Stimulated activated CD8-positive, alpha-beta memory T cell treated with anti-CD3 and anti-CD28 coated beads, Interleukin-2, amount 100 ng/mL, for 1 hour (primary cell): ENCODE measurements around the gene NFAT5.

Experiments used
- DNase-seq, 2 donors: peaks; one replicate each; pipeline ENCODE4 v3.0.0-alpha.2; 2020; ENCODE audit warnings: low read depth in 2 of 2

NFAT5 gene

GRCh38 chr16:69644790-69645189 is 79.0 kb downstream of the NFAT5 start:
- no peak for DNase-seq

DNA sequence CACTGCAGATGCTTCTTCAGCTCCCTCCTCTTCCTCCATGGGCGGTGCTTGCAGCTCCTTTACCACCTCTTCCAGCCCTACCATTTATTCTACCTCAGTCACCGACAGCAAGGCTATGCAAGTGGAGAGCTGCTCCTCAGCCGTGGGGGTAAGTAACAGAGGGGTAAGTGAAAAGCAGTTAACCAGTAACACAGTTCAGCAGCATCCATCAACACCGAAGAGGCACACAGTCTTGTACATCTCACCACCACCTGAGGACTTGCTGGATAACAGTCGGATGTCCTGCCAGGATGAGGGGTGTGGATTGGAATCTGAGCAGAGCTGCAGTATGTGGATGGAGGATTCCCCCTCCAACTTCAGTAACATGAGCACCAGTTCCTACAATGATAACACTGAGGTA is 81.3 kb downstream of the NFAT5 start:
- no peak for DNase-seq

DNA sequence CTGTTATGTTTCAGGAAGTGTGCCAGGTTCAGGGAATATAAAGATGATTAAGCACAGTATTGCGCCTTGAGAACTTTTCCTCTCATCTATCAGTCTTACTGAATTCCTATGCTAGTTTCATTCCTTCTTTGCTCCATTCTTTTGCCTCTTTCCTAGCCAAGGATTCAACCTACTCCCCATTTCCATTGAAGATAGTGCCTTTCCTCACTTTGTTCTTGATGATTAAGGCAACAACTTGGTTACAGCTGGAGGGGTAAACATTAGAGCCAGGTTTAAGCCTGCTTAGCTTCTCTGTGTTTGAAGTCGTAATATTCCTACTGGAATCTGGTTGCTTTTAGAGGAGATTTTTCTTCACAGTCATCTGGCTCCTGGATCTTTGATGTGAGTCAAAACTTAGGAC is 85.5 kb downstream of the NFAT5 start:
- no peak for DNase-seq

GRCh38 chr16:69654280-69654931 is 88.6 kb downstream of the NFAT5 start:
- DNase-seq: no peak

DNA sequence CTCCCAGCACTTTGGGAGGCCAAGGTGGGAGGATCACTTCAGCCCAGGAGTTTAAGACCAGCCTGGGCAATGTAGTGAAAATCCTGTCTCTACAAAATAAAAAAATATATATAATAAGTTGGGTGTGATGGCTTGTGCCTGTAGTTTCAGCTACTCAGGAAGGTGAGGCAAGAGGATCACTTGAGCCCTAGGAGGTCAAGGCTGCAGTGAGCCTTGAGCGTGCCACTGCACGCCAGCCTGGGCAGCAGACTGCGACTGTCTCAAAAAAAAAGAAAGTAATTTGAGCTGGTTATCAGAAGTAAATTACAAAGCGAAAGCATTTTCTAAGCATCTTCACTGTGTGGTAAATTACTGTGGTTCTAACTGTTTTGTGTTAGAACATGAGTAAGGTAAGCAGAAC is 94.4 kb downstream of the NFAT5 start:
- no peak for DNase-seq

GRCh38 chr16:69662901-69663300 is 97.1 kb downstream of the NFAT5 start:
- no peak for DNase-seq

GRCh38 chr16:69663846-69664245 is 98.1 kb downstream of the NFAT5 start:
- no peak for DNase-seq

DNA sequence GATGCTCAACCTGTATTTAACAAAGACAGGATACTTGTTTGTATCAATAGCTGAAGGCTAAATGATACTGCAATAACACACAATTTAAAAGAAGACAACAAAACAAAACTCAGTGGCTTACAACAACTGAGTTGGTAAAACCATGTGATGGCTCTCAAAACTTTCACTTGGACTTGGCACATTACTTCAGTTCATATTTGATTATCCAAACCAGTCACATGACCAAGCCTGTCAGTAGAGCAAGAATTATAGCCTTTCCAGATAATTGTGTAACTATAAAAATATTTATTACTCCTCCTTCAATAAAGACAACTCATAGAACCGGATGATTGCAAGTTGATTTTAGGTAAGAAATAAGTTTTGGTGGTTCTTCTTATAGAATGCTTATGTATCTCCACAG is 103.8 kb downstream of the NFAT5 start:
- no peak for DNase-seq

DNA sequence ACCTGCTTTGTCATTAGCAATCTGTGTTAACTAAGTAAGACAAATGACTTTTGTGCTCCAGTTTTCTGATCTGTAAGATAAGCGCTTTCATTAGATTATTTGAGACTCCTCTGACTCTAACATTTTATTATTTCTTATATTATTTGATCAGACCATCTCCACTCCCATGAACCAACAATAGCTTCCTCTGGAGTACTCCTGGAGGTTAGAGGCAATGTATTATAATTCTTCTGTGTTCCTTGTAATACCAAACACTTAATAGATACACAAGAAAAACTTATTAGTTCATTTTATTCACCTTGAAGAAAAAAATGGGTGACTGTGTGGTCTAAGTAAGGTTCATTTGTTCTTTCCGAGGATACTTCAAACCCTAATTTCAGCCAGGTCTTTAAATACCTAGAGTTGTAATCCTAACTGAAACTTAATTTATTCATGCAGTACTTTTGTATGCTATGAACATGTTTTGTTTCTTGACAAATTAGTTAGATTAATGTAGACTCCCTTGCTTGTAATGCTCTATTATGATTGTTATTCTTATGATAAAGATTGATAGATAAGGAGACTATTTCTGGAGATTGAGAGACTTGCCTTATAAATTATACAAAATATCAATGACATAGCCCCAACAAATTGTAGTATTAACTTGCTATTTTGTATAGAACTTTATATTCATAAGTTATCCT is 106.7 kb downstream of the NFAT5 start:
- no peak for DNase-seq

DNA sequence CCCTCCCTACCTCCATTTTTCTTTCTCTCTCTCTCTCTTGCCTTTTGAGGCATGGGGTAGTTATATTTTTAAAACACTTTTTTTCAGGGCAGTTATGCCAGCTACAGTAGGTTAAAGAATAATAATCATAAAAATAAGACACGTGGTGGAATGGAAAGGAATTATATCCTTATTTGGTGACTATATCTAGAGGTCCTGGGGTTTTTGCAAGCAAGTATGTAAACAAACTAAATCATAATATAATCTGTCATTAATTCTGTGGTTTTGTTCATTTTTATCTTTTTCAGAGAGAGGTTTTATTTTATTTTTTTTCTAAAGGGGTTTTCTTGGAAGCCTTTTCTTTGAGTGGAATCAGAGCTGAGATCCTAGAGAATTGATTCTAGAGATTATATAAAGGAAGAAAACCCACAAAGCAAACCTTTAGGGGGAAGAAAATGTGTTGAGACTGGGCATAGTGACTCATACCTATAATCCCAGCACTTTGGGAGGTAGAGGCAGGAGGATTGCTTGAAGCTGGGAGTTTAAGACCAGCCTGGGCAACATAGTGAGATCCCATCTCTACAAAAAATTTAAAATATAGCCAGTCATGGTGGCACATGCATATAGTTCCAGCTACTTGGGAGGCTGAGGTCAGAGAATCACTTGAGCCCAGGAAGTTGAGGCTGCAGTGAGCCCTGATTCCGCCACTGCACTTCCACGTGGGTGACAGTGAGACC is 107.4 kb downstream of the NFAT5 start:
- no peak for DNase-seq

GRCh38 chr16:69680358-69680757 is 114.6 kb downstream of the NFAT5 start:
- no peak for DNase-seq

DNA sequence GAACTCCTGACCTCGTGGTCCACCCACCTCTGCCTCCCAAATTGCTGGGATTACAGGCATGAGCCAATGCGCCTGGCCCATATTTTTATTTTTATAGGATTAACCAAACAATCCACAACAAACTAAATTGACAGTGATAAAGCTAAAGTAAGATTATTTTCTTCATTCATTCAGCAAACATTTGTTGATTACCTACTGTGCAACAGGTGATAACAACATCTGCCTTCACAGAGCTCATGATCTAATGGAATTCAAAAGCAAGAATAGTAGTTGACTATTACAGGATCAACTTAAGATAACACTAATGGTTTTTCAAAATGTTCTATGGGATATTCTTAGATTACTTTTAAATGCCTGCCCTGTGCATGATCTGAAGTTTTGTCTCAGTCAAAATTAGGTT is 122.8 kb downstream of the NFAT5 start:
- DNase-seq: no peak

- DNase-seq: no peak
These were observed 126.5 kb downstream of the NFAT5 start for GRCh38 chr16:69691980-69692911.

GRCh38 chr16:69693916-69694315 is 128.2 kb downstream of the NFAT5 start:
- no peak for DNase-seq

GRCh38 chr16:69698404-69698803 is 132.6 kb downstream of the NFAT5 start:
- DNase-seq: no peak

DNA sequence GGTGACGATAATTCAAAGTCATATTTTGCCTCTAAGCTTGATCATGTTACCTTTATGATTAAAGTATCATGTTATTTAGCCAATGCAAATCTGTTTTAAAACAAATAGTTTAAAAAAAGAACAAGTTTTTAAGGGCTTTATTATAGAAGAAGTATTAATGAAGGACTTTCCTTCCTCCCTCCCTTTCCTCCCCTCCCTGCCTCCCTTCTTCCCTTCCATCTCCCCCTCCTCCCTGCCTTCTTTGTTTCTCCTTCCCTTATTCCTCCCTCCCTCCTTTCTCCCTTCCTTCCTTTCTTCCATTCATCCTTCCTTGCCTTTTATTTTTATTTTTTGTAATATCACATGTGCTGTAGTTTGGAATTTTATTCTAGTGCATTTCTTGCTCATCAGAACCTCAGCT is 134.1 kb downstream of the NFAT5 start:
- DNase-seq: no peak

- no peak for DNase-seq
These were observed 135.7 kb downstream of the NFAT5 start for GRCh38 chr16:69701452-69701851.

- DNase-seq: no peak
These were observed 136.1 kb downstream of the NFAT5 start for GRCh38 chr16:69701866-69702265.

- DNase-seq: no peak
These were observed 137.9 kb downstream of the NFAT5 start for GRCh38 chr16:69703638-69704037.

GRCh38 chr16:69706256-69706974 is 140.6 kb downstream of the NFAT5 start:
- DNase-seq: no peak

DNA sequence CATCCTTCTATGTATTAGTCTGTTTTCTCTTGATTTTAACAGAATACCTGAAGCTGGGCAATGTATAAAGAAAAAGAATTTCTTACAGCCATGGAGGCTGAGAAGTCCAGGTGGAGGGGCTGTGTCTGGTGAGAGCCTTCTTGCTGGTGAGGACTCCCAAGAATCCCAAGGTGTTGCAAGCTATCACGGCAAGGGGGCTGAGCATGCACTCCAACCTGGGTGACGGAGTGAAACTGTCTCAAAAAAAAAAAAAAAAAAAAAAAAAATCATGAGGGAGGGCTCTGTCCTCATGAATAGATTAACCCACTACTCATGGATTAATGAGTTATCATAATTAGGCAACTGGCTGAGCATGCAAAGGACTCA is 141.2 kb downstream of the NFAT5 start:
- no peak for DNase-seq
